Ammon's horn (tissue), 1 donor: ENCODE data around the gene CASR.

Experiments used
- DNase-seq: peaks from one replicate; pipeline ENCODE4 v3.0.0-alpha.2; 2016; ENCODE audit warnings: low spot score

The CASR gene

GRCh38 chr3:122215592-122216298 lies 32.3 kb downstream of the CASR start:
- no peak for DNase-seq

GRCh38 chr3:122217901-122218300 lies 34.4 kb downstream of the CASR start:
- no peak for DNase-seq

GRCh38 chr3:122219242-122219872 lies 35.9 kb downstream of the CASR start:
- DNase-seq, result no peak

GRCh38 chr3:122227036-122227781 lies 43.7 kb downstream of the CASR start:
- DNase-seq, result no peak

GRCh38 chr3:122230174-122230573 lies 46.7 kb downstream of the CASR start:
- DNase-seq, result no peak

GRCh38 chr3:122231465-122232157 lies 48.1 kb downstream of the CASR start:
- DNase-seq, result no peak

GRCh38 chr3:122232485-122232884 lies 49.0 kb downstream of the CASR start:
- no peak for DNase-seq

- peak; percentile 59 for DNase-seq
These were observed 49.9 kb downstream of the CASR start for GRCh38 chr3:122233101-122233952.

- DNase-seq, result no peak
These were observed 50.6 kb downstream of the CASR start for GRCh38 chr3:122234117-122234516.

- DNase-seq, result no peak
These were observed 51.7 kb downstream of the CASR start for GRCh38 chr3:122235147-122235546.

GRCh38 chr3:122239112-122239511 lies 55.6 kb downstream of the CASR start:
- DNase-seq, result no peak

- DNase-seq, result no peak
These were observed 62.2 kb downstream of the CASR start for GRCh38 chr3:122245513-122246174.

- DNase-seq, result no peak
These were observed 62.7 kb downstream of the CASR start for GRCh38 chr3:122246199-122246598.

- peak; percentile 43 for DNase-seq
These were observed 63.8 kb downstream of the CASR start for GRCh38 chr3:122247087-122247824.

GRCh38 chr3:122247825-122248185 lies 64.3 kb downstream of the CASR start:
- no peak for DNase-seq

- peak; percentile 47 for DNase-seq
These were observed 68.0 kb downstream of the CASR start for GRCh38 chr3:122251428-122251827.

- DNase-seq, result no peak
These were observed 70.1 kb downstream of the CASR start for GRCh38 chr3:122253581-122253980.

- DNase-seq, result peak; percentile 23
These were observed 72.4 kb downstream of the CASR start for GRCh38 chr3:122255757-122256439.

- no peak for DNase-seq
These were observed 74.3 kb downstream of the CASR start for GRCh38 chr3:122257644-122258364.
